Testis (tissue), 2 donors: ENCODE measurements around the gene FBXO31.

Experiments
- POLR2A ChIP-seq: fragments of 450-650 bp; IDR thresholded peaks from one replicate; pipeline ENCODE4 v1.6.1; 2017; ENCODE audit warnings: antibody characterized with exemption, mild to moderate bottlenecking, moderate library complexity
- TF ChIP-seq, protein P1 (sequence below), 3 experiments: fragments of 450-650 bp in 2 of 3; fragments of 200-600 bp in 1 of 3; sonication (generic) in 1 of 3; IDR thresholded peaks; one replicate each; pipeline ENCODE4 v1.5.1; 2016 to 2019; ENCODE audit warnings: antibody characterized with exemption in 3 of 3, mild to moderate bottlenecking in 2 of 3, moderate library complexity in 1 of 3

GRCh38 chr16:87367529-87367928 is 16.0 kb downstream of the FBXO31 start:
- TF ChIP-seq, protein P1, sequence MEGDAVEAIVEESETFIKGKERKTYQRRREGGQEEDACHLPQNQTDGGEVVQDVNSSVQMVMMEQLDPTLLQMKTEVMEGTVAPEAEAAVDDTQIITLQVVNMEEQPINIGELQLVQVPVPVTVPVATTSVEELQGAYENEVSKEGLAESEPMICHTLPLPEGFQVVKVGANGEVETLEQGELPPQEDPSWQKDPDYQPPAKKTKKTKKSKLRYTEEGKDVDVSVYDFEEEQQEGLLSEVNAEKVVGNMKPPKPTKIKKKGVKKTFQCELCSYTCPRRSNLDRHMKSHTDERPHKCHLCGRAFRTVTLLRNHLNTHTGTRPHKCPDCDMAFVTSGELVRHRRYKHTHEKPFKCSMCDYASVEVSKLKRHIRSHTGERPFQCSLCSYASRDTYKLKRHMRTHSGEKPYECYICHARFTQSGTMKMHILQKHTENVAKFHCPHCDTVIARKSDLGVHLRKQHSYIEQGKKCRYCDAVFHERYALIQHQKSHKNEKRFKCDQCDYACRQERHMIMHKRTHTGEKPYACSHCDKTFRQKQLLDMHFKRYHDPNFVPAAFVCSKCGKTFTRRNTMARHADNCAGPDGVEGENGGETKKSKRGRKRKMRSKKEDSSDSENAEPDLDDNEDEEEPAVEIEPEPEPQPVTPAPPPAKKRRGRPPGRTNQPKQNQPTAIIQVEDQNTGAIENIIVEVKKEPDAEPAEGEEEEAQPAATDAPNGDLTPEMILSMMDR (IDR thresholded peaks at IDR 0.05), result no peak
- TF ChIP-seq POLR2A, result no peak
